K562 (cell line): ENCODE results near the gene SEMA3A. TPM values are rescaled to one million over a fixed set of nuclear protein-coding genes. Genes with fewer than 3 reads are reported as not detected.

ENCODE experiments used
- E2F3 ChIP-seq: fragments of 250-450 bp; sonication (Bioruptor Pico); IDR thresholded peaks from 2 replicates; pipeline ENCODE4 v1.4.0; 2020; ENCODE audit warnings: mild to moderate bottlenecking
- JUN ChIP-seq, 2 experiments: sonication (generic) in 1 of 2; formaldehyde crosslinking in 1 of 2; IDR thresholded peaks; 2 replicates each; pipeline versions ENCODE4 v1.6.1 to v1.8.0; 2012 to 2022; ENCODE audit warnings: borderline replicate concordance in 2 of 2, mild to moderate bottlenecking in 2 of 2, improper control_type of control experiment in 1 of 2, low read depth in 1 of 2, low read length in 1 of 2, missing genetic modification reagents in 1 of 2
- NFYB ChIP-seq: IDR thresholded peaks from 2 replicates; pipeline ENCODE4 v1.6.1; 2011; ENCODE audit warnings: mild to moderate bottlenecking, moderate library complexity; ENCODE audit not compliant: insufficient read length; ENCODE audit errors: extremely low read depth
- REST ChIP-seq, 2 experiments: fragments of 450-650 bp; formaldehyde crosslinking in 1 of 2; IDR thresholded peaks; 2 replicates each; pipeline versions ENCODE4 v1.4.0 to v1.6.1; 2014 to 2020; ENCODE audit warnings: mild to moderate bottlenecking in 2 of 2, borderline replicate concordance in 1 of 2, low read depth in 1 of 2
- ZNF224 ChIP-seq: sonication (generic); formaldehyde crosslinking; IDR thresholded peaks from 2 replicates; pipeline ENCODE4 v1.8.0; 2022; ENCODE audit warnings: mild to moderate bottlenecking, missing genetic modification reagents
- polyA plus RNA-seq, 8 experiments: library from polyadenylated mRNA; depleted of rRNA in 4 of 8; stranded (reverse) in 5 of 8; unstranded in 3 of 8; fragments of >200 nt; fragmentation: Nextera tagmentation in 2 of 8; fragmentation: Illumina TruSeq in 1 of 8; extraction: Ambion mirVana in 2 of 8; extraction: Trizol in 1 of 8; gene quantifications; 2 replicates each; pipeline versions ENCODE4 v1.2.1 to v1.2.3, GENCODE V29; 2011 to 2014; ENCODE audit warnings: inconsistent platforms in 1 of 8, missing spikeins in 1 of 8
- total RNA-seq, 7 experiments: library from RNA; depleted of rRNA in 6 of 7; stranded (reverse); fragments of >200 nt in 6 of 7; fragmentation: Illumina TruSeq in 2 of 7; extraction: Trizol in 2 of 7; gene quantifications; 2 replicates each; pipeline versions ENCODE4 v1.2.1 to v1.2.3, GENCODE V29; 2011 to 2021; ENCODE audit warnings: low replicate concordance in 1 of 7

The SEMA3A gene
- total and polyA plus RNA-seq, 9 of the 15 experiments (the other 6 are each of a cell fraction or from before 2014, with no cell fraction given): 0.36 to 3.0 (median 1.1) TPM

- TF ChIP-seq REST (IDR thresholded peaks at IDR 0.05; ENCODE audit: borderline replicate concordance) (no peak), REST (CRISPR knock-in tag; IDR thresholded peaks at IDR 0.05; ENCODE audit: low read depth) (no peak), NFYB (no peak), ZNF224 (CRISPR knock-in tag) (no peak), E2F3 (CRISPR knock-in tag) (no peak), JUN (IDR thresholded peaks at IDR 0.05; ENCODE audit: borderline replicate concordance, low read depth, low read length) (no peak), JUN (CRISPR knock-in tag; IDR thresholded peaks at IDR 0.05; ENCODE audit: borderline replicate concordance) (no peak)
Observed at GRCh38 chr7:84102213-84102612, 92.4 kb downstream of the SEMA3A start (continued).
